ENCODE data around the gene TFE3.

The TFE3 gene

DNA sequence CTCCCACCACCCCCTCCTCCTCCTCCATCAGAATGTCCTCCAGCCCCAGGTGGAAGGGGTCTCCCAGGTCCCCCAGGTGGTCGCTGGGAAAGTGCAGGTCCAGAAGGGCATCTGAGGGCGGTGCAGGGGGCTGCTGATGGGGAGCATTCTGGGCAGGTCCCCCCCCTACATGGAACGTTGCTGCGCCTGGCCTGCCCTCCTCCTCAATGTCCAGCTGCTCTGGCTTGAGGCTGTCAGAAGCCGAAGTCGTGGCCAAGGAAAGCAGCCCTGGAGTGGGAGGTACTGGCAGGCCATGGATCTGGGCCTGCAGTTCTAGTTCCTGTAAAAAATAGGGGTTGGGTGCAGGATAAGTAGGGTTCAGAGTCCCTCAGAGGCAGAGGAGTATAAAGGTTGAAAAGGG is 12.9 kb downstream of the TFE3 start:
- TF ChIP-seq EZH2phosphoT487 (IDR thresholded peaks at IDR 0.05; ENCODE audit: borderline replicate concordance), result no peak
- TF ChIP-seq, protein P1, sequence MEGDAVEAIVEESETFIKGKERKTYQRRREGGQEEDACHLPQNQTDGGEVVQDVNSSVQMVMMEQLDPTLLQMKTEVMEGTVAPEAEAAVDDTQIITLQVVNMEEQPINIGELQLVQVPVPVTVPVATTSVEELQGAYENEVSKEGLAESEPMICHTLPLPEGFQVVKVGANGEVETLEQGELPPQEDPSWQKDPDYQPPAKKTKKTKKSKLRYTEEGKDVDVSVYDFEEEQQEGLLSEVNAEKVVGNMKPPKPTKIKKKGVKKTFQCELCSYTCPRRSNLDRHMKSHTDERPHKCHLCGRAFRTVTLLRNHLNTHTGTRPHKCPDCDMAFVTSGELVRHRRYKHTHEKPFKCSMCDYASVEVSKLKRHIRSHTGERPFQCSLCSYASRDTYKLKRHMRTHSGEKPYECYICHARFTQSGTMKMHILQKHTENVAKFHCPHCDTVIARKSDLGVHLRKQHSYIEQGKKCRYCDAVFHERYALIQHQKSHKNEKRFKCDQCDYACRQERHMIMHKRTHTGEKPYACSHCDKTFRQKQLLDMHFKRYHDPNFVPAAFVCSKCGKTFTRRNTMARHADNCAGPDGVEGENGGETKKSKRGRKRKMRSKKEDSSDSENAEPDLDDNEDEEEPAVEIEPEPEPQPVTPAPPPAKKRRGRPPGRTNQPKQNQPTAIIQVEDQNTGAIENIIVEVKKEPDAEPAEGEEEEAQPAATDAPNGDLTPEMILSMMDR (conservative IDR thresholded peaks at IDR 0.05; ENCODE audit: low read length), result no peak
- no peaks in the 10 kb centered on the region; the same call in 1 of the 2 replicates for H3K36me3 ChIP-seq (ENCODE audit: insufficient read depth, low read length)
- no peaks in the 10 kb centered on the region for H3K4me1 ChIP-seq (ENCODE audit: insufficient read depth, low read length, poor library complexity, severe bottlenecking)
- H3K9ac ChIP-seq (ENCODE audit: low read depth, low read length, poor library complexity, severe bottlenecking), result no peak overlapping the region
- H3K79me2 ChIP-seq (ENCODE audit: insufficient read depth, low read length), result no peaks in the 10 kb centered on the region
- H3F3A ChIP-seq (ENCODE audit: low read depth), result no peaks in the 10 kb centered on the region
- H3K4me2 ChIP-seq (ENCODE audit: low read depth, low read length, poor library complexity, severe bottlenecking), result no peak overlapping the region
- no peaks in the 10 kb centered on the region for H4K20me1 ChIP-seq (ENCODE audit: insufficient read depth, low read length, poor library complexity, severe bottlenecking)
- no peaks in the 10 kb centered on the region for H3K9me3 ChIP-seq (ENCODE audit: insufficient read depth, low read depth, low read length)
- no peak overlapping the region for H2AFZ ChIP-seq (ENCODE audit: low read length)
- H3K9me2 ChIP-seq (replicated peaks; ENCODE audit: low read depth, low read length), result no peaks in the 10 kb centered on the region
- H3K27me3 ChIP-seq (ENCODE audit: insufficient read depth, low read length, poor library complexity, severe bottlenecking), result no peaks in the 10 kb centered on the region
- H3K4me3 ChIP-seq (ENCODE audit: low read length, poor library complexity, severe bottlenecking), result no peak overlapping the region

DNA sequence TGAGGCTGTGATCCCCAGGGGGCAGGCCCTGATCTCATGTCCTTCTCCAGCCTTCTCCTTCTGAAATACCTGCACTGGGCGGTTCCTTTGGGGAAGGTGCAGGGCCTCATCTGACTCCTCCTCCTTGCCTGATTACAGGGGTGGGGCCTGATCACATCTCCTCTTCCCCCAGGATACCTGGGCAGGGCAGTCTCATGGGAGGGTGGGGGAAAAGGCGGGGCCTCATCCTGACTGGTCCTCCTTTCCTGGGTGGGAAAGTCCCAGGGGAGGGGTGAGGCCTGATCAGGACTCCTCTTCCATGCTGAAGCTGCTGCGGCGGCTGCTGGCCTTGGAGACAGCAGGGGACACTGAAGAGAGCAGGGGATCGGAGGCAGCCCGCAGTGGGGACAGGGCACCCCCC is 13.3 kb downstream of the TFE3 start:
- H3K4me2 ChIP-seq (ENCODE audit: low read depth, low read length, poor library complexity, severe bottlenecking), result no peak overlapping the region
- no peaks in the 10 kb centered on the region for H3K9me3 ChIP-seq (ENCODE audit: insufficient read depth, low read depth, low read length)
- no peaks in the 10 kb centered on the region for H3K79me2 ChIP-seq (ENCODE audit: insufficient read depth, low read length)
- no peaks in the 10 kb centered on the region for H3K4me1 ChIP-seq (ENCODE audit: insufficient read depth, low read length, poor library complexity, severe bottlenecking)
- no peaks in the 10 kb centered on the region for H3K27me3 ChIP-seq (ENCODE audit: insufficient read depth, low read length, poor library complexity, severe bottlenecking)
- TF ChIP-seq, protein P1 (conservative IDR thresholded peaks at IDR 0.05; ENCODE audit: low read length), result no peak
- TF ChIP-seq EZH2phosphoT487 (IDR thresholded peaks at IDR 0.05; ENCODE audit: borderline replicate concordance), result no peak
- no peaks in the 10 kb centered on the region; the same call in 1 of the 2 replicates for H3K36me3 ChIP-seq (ENCODE audit: insufficient read depth, low read length)
- no peak overlapping the region for H3K9ac ChIP-seq (ENCODE audit: low read depth, low read length, poor library complexity, severe bottlenecking)
- H3K4me3 ChIP-seq (ENCODE audit: low read length, poor library complexity, severe bottlenecking), result no peak overlapping the region
- H2AFZ ChIP-seq (ENCODE audit: low read length), result no peak overlapping the region
- H3F3A ChIP-seq (ENCODE audit: low read depth), result no peaks in the 10 kb centered on the region
- H4K20me1 ChIP-seq (ENCODE audit: insufficient read depth, low read length, poor library complexity, severe bottlenecking), result no peaks in the 10 kb centered on the region
- no peaks in the 10 kb centered on the region for H3K9me2 ChIP-seq (replicated peaks; ENCODE audit: low read depth, low read length)

DNA sequence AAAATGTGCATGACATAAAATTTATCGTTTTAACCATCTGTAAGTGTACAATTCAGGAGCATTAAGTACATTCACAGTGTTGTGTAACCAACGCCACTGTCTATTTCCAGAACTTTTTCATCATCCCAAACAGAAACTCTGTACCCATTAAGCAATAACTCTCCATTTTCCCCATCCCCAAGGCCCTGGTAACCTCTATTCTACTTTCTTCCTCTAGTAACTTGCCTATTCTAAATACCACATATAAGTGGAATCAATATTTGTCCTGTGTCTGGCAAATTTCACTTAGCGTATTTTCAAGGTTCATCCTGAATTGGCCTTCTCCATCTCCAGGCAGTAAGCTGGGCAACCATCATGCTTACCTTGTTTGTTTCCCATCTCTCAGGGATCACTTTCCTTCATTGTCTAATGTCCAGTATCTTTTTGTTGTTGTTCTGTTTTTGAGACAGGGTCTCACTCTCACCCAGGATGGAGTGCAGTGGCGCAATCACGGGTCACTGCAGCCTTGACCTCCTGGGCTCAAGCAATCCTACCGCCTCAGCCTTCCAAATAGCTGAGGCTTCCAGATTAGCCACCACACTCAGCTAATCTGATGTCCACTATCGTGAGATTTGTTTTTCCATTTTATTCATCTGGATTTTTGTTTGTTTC is 23.4 kb downstream of the TFE3 start:
- Histone ChIP-seq H2AFZ (ENCODE audit: low read length) (no peak overlapping the region), H3K9ac (ENCODE audit: low read depth, low read length, poor library complexity, severe bottlenecking) (no peak overlapping the region), H3K4me1 (ENCODE audit: insufficient read depth, low read length, poor library complexity, severe bottlenecking) (no peaks in the 10 kb centered on the region), H3K9me2 (replicated peaks; ENCODE audit: low read depth, low read length) (no peaks in the 10 kb centered on the region), H3K4me3 (ENCODE audit: low read length, poor library complexity, severe bottlenecking) (no peak overlapping the region), H3F3A (ENCODE audit: low read depth) (no peaks in the 10 kb centered on the region), H4K20me1 (ENCODE audit: insufficient read depth, low read length, poor library complexity, severe bottlenecking) (no peaks in the 10 kb centered on the region), H3K9me3 (ENCODE audit: insufficient read depth, low read depth, low read length) (no peaks in the 10 kb centered on the region), H3K27me3 (ENCODE audit: insufficient read depth, low read length, poor library complexity, severe bottlenecking) (no peaks in the 10 kb centered on the region), H3K4me2 (ENCODE audit: low read depth, low read length, poor library complexity, severe bottlenecking) (no peak overlapping the region), H3K36me3 (ENCODE audit: insufficient read depth, low read length) (no peaks in the 10 kb centered on the region), H3K79me2 (ENCODE audit: insufficient read depth, low read length) (no peaks in the 10 kb centered on the region)
- TF ChIP-seq, protein P1 (conservative IDR thresholded peaks at IDR 0.05; ENCODE audit: low read length), result no peak
- TF ChIP-seq EZH2phosphoT487 (IDR thresholded peaks at IDR 0.05; ENCODE audit: borderline replicate concordance), result no peak

All from Loucy (cell line).